ENCODE results near the gene WWOX.
"Not testable (repeated sequence)": the region's sequence is repeated elsewhere in the genome, so short reads cannot be mapped to it uniquely, and the experiment has no call there.

DNA sequence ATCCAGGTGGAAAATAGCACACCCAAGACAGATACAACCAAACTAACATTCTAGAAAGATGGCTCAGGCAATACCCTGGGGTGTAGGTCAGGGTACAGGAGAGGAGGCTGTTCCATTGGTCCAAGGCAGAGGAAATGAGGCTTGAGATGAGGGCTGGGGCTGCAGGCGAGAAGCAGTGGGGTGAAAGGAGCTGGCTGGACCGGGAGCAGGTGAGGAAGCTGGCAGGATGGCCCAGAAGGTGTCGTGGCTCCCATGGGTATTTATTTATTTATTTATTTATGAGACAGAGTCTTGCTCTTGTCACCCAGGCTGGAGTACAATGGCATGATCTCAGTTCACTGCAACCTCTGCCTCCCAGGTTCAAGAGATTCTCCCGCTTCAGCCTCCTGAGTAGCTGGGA, 1161.4 kb downstream of the WWOX start:
- not testable (repeated sequence) for TF ChIP-seq CTCF, POLR2A (IDR thresholded peaks at IDR 0.05)

All from right lobe of liver (tissue), 4 donors.